ENCODE results near the gene COL16A1. TPM values are rescaled to one million over a fixed set of nuclear protein-coding genes. Genes with fewer than 3 reads are reported as not detected.

Gene COL16A1
- total RNA-seq, 1 experiment from 2014 or later: 4.0 TPM

DNA sequence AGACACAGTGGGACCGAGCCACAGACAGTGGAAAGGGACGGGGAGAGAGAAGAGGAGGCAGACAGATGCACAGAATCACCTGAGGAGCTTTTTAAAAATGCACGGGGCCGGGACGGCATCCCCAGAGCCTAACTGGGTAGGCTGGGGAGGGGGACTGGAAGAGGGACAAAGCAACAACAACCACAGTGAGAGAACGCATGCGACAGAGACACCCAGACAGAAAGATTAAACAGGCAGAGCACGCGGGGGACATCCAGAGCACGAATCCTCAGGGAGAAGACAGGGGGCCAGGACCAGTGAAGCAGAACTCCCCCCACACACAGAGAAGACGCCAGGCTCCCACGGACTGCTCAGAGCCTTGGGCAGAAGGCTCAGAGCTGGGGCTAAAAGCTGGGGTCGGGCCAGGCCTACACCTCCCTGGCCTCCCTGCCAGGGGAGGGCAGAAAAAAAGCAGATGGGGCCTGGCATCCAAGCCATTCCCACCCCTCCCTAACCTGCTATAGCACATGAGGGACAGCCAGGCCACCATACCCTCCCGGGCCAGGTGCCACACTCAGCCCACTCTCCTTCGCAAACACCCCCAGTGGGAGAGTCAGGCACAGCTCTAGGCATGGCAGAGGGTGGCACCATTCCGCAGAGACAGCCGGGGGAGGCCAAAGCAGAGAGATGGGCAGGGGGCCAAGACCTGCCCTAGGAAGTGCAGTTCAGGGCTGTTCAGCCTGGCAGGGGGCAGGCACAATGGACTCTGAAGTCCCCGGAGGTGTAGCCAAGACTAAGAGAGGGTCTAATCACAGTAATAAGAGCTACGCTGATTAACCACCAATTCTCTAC lies 29.8 kb upstream of the COL16A1 start:
- no peak for DNase-seq (ENCODE audit: low read depth)

DNA sequence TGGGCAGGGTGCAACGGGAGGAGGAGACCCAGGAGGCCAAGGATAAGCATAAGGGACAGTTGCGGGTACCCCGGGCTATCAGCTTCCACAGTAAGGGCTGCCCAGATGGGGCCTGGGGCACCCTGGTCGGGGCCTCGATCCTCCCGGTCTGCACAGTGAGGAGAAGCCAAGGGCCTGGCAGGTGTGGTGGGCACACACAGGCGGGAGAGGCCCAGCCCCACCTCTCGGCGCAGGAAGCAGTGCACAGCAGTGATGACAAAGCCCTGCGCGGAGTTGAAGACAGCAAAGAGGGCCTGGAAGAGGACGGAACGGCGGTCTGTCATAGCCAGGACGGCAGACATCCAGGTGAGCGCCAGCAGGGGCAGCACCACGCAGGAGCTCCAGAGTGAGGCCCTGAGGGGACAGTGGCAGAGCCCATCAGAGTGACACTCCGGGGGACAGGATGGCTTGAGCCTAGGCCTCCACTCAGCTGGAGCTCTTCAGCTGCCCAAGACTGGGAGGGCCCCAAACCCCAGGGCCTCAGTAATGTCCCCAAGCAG lies 29.0 kb upstream of the COL16A1 start:
- DNase-seq (ENCODE audit: low read depth): no peak

DNA sequence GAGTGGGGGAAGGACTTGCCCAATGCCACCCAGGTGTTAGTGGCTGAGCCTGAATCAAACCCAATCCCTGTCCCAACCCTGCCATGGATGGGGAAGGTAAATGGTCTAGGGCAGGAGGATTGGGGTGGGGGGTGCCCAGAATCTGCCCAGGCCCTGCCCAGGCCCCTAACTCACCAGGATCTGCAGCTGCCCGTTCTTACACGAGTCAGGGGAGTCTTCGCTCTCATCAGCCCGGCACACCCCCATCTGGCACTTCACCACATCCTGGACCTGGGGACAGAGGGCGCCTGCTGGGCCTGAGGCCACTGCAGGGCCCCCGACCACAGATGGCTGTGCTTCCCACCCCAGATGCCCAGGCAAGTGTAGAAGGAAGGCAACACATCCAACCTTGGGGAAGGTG lies 28.5 kb upstream of the COL16A1 start:
- no peak for DNase-seq (ENCODE audit: low read depth)

DNA sequence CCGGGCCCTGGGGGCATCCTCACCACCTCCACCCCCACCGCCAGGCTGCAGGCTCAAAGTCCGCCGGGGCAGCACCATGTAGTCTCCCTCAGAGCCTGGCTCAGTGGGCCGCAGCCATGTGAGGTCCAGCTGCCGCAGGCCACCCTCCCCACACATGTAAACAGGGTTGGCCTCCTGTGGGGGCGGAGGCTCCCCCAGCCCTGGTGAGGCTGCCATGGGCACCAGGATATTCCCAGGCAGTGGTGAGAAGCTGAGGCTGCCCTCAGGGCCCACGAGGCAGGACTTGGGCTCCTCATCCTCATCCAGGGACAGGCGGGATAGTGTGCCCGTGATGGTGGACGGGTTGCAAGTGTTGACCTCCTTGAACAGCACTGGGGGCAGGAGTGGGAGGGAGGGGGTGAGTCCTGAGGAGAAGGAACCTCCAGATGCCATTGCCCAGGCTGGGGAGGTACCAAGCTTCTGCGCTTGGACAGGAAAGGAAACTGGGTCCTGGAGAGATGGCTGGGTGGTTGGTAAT lies 27.3 kb upstream of the COL16A1 start:
- no peak for DNase-seq (ENCODE audit: low read depth)

DNA sequence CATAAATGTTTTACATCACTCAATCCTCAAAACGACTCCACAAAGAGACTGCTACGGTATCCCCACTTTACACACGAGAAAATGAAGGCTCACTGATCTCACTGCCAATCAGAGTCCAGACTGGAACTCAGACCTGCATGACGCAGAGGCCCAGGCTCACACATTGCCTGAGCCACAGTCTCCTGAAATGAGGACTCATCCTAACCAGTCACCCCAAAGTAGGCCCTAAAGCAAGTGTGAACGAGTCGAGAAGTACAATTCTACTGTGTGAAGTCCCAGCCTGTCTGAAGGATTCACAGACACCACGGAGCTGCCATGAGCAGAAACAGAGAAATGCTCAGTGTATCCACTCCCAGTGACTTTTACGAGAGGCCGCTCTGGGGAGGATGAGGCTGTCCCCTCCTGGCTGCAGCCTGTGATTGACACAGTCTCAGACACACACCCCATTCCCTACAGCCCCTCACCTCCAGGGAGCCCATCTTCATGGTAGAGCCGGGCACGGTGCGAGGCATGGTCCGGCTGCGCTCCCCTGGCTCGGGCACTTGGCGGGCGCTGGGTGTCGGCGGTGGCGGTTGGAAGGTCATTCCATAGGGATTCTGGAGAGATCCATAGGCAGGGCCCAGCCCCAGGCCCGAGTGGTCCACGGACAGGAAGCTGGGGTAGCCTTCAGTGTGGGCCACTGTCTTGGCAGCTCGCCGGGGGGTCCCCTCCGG lies 26.7 kb upstream of the COL16A1 start:
- DNase-seq (ENCODE audit: low read depth): no peak

DNA sequence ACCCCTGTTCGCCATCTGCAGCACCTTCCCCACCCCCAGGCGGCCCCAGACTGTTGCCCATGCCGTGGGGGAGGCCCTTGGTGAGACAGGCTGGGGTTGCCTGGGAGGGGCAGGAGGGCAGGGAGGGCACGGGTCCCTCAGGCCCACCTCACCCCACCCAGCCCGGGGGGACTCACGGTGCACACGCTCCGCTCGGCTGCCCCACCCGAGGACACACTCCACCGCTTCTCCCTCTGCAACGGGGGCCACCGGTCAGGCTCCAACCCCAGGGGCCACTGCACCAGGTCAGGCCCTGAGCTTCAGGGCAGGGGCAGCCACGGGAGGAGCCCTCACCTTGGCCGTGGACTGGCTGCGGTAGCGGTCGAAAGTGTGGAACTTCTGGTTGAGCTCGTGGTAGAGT lies 24.0 kb upstream of the COL16A1 start:
- no peak for DNase-seq (ENCODE audit: low read depth)

DNA sequence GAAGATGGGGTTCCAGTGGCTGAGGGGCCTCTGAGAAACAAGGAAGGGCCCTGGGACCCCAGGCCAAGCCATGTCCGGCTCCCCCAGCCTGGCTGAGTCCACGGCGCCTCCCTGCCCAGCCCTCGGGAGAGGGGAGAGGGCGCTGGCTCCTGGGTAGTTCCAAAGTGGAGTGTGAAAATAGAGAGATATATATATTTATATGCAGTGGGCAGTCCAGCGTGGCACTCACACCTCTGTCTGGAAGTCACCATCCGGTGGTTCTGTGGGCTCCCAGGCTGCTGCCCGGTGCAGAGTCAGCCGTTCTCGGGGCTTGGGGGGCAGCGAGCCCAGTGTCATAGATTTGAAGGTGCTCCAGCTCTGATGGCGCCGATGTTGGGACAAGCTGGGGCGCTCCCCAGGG lies 23.4 kb upstream of the COL16A1 start:
- DNase-seq (ENCODE audit: low read depth): no peak

DNA sequence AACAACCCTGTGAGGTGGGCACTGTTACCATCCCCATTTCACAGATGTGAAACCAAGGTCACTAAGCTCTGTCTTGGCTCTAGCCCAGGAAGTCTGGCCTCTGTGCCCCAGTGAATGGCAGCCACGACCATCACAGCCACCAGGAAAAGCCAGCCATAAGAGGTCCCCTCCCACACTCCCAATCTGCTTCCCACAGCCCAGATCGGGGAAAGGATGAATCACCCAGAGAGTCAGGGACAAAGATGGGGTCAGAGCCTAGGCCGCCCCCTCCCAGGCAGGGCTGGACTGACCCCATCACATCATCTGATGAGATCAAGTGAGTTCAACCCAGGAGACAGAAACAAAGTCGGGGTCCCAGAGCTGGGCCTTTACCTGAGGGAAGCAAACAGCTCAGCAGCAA lies 22.9 kb upstream of the COL16A1 start:
- no peak for DNase-seq (ENCODE audit: low read depth)

DNA sequence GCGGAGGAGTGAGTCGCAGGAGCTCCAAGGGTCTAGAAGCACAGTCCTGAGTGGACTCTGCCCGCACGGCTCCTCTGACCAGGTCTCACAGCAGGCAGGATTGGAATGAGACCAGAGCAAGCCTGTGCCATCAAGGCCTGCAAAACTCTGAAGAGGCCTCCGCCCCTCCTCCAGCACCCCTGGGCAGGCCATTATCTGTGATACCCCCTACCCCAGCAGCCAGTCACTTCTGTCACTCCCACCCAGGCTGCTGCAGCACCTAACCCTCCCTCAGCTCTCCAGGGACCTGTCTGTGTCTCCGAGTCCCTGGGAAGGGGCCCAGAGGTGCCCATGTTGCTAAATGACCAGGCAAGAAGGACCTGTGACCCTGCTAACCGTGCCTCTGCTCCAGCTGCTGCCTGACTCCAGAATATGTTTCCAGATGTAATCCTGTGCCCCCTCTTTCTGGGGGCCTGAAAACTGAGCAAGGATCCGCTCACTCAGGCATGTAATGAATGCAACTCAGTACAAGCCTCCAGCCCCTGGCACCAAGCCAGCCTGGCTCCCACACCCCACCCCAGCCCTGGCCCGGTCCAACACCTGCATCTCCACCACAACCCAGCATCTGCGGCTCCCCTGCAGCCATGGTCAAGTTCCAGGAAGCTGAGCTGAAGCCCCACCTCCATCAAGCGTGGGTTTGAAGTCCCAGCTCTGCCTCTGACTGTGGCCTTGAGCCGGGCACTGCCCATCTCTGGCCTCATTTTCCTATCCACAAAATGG lies 22.1 kb upstream of the COL16A1 start:
- no peak for DNase-seq (ENCODE audit: low read depth)

DNA sequence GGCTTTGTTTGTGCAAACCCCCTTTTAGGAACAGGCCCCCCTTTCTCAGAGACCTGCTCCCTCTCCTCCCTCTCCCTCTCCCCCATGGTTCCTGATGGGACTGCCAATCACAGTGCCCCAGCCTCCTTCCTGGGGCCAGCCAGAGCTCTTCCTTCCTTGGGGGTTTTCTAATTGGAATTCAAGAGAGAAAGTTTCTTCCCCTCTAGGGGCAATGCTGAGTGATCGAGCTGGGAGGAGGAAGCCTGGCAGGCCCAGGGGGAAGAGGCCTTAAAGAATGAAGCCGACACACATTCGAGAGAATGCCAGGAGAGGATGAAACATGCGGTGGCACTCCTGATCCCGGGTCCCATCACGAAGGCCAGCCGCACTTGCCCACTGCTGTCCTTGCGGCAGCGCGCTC lies 21.3 kb upstream of the COL16A1 start:
- DNase-seq (ENCODE audit: low read depth): no peak

DNA sequence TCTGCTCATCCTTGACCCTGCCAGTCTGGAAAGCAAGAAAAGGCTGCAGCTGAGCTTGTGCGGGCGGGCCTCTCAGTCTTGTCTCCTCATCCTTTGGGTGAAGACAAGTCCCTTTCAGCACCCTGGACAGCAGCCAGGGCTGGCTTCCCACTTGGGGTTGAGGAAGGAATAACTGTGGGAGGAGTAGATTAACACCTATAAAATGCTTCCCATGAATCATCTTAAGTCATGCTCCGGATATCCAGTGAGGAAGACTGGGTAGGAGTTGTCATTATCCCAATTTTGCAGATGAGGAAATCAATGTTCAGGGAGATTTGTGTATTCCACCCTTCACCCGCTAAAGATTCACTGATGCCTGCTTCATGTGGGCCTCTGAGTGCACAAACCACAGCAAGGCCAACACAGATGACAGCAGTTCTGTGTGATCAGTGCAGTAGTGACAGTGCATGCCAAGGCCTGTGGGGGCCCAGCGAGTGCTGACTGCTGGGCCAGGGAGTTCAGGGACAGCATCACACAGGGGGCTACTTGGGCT lies 20.1 kb upstream of the COL16A1 start:
- peak; percentile 78 for DNase-seq (ENCODE audit: low read depth)

DNA sequence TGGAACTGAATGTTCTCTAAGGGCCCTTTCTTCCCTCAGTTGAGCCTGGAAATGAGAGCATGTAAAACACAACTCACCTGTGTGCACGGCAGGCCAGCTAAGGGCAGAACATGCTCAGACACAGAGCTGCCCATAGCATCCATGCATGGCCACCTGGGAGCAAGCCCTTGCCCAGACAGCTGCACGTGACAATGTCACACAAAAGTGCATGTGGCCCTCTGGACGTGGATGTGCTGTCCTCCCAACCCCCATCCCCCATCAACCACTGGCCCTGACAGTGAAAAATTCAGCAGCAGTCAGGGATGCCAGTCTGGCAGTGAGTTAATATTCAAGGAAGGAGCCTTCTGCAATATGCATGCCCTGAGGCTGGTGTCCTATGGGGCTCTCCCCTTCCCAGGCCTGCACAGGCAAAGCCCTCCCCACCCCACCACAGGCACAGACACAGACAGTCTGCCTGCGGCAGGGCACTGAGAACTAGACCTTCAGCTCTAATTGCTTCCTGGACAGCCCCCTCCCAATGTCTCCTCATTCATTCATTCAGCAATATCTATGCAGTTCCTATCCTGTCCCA lies 14.6 kb upstream of the COL16A1 start:
- DNase-seq (ENCODE audit: low read depth): no peak

DNA sequence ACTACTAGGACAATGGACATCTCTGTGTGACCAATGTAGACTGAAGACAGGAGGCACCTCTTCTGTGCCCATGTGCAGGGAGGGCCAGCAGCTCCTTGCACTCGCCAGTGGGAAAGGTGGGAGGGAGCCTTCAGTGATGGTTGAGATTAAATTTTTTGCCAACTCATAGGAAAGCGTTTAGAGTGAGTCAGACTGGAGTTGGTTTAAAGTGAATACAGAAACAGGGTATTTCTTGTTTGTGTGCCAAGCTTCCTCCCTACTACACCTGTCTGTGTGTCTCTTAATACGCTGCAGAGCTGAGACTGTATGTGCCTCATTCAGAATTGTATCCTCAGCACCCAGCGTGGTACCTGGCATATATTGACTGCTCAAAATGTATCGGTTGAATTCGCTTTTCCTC lies 13.5 kb upstream of the COL16A1 start:
- peak; percentile 77 for DNase-seq (ENCODE audit: low read depth)

DNA sequence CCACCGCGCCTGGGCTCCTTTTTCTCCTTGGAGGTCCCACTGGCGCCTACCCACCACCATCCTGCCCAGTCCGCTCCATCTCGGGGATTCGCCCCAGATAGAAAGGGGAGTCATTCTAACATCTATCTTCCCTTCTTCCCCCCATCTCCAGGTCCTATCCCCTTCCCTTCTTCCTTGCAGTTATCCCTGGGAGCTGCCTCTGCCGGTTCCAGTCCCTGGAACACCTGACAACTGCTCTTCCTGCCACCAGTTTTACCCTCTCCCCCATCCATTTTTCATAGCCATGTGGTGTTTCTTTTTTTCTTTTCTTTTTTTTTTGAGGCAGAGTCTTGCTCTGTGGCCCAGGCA lies 12.0 kb upstream of the COL16A1 start:
- no peak for DNase-seq (ENCODE audit: low read depth)

DNA sequence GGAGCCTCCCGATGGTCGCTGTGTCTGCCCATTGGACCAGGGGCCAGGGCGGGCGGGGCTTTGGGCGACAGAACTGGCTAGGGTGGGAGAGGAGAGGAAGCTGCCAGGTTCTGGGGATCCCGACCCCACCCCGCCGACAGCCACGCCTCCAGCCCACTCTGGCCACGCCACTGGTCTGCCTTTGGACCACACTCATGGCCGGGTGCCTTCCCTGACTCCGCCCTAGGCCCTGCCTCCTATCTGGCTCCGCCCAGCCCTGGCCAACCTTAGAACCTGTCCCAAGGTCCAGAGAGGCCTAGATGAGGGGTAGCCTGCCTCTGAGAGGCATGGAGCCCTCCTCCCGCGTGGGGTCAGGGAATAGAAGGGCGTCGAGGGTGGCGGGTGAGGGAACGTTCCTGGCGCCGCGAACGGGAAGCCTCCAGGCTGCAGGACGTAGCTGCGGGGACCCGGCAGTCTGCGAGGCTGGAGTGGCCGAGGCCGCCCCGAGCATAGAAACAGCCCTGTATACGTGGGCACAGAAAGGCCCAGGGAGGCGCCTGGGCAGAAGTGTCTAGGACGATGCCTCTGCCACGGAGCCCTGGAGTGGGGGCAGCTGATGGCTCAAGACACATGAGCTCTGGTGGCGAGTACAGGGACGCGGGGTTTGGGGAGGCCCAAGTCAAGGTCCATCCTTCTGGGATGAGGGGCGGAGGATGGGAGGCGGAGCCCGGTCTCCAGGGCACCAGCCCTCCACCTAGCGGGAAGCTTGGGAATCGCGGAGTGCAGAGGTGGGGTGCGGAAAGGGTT lies 11.5 kb upstream of the COL16A1 start:
- DNase-seq (ENCODE audit: low read depth): peak; percentile 90

DNA sequence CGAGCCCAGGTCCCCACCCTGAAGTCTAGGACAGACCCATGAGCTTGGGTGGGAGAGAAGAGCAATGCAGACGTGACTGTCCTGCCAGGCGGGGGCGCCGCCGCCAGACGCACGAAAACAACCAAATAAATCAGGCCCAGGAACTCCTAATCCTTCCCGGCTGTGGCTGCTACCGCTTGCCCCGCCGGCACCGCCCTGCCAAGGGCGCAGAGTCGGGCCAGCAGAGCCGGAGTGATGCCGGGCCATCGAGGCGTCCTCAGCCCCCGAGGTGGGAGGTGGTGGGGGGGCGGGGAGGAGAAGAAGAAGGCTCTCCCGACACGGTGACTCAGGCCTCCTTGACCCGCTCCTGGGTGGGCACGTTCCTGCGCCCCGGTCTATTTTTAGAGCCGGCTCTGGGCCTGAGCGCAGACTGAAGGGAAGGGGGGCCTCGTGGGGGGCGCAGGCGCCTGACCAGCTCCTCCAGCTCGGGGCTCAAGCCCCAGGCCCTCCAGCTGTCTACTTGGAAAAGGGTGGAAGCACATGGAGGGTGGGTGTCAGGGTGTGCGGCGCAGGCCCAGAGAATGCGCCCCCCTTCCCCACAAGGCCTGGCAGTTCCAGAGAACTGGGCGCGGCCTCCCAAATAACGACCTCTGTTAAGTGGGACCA lies 10.7 kb upstream of the COL16A1 start:
- peak; percentile 69 for DNase-seq (ENCODE audit: low read depth)

DNA sequence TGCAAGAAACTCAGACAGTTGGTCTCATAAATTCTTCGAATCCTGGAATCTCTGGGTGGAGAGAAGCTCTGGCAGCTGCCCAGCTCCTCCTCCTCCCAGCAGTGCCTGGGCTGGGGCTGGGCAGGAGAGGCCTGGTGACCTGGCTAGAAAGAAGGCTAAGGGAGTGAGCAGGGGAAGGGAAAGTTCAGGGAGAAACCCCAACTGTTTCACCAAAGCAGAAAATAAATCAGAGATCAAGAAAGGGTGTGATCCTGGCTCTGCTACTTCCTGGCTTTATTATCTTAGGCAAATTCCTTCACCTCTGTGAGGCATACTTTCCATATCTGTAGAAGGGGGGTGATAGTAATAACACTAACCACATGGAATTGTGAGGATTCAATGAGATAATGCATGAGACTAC lies 8.8 kb upstream of the COL16A1 start:
- peak; percentile 89 for DNase-seq (ENCODE audit: low read depth)

DNA sequence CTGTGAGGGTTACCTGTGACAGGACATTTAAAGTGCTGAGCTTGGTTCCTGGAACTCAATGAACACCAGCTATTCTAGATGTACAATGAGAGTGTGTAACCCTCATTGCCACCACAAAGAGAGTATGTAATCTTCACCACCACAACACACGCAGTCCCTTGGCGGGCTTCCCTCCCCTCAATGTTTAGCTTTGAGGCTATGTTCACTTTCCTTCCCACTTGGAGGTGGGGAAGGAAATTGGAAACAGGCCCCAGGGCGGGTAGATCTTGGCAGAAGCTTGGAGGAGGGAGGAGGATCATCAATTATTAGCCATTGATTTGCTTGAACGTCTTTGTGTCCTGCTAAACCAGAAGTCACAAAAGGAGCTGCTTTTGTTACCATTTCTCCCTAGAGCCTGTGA lies 8.3 kb upstream of the COL16A1 start:
- DNase-seq (ENCODE audit: low read depth): peak; percentile 71

DNA sequence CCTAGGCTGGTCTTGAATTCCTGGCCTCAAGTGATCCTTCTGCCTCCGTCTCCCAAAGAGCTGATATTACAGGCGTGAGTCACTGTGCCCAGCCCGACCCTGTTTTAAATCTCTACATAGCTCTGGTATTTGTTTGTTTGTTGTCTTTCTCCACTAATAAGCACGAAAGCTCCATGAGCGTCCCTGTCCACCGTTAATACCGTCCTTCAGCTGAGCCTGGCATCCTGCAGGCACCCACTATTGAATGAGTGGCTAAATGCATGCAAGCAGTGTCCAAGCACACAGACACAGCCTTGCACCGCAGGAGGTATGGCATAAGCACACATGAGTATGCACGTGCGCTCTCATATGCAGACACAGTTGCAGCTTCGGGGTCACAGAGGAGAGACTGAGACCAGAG lies 4.5 kb upstream of the COL16A1 start:
- peak; percentile 54 for DNase-seq (ENCODE audit: low read depth)

DNA sequence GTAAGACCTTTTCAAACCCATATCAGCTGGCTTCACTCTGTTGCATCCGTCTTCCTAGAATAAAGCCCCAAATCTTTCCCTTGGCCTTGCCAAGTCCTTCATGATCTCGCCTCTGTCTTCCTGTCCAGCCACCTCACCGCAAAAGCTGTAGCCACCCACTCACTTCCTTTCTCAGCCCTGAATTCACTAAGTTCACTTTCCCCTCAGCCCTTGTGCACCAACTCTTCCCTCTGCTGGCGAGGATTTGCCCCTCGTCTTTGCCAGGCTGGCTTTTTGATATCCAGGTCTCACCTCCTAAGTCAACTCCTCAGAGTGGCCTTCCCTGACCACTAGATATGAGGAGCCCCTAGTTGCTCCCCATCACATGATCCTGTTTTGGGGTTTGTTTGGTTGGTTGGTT lies 3.9 kb upstream of the COL16A1 start:
- DNase-seq (ENCODE audit: low read depth): peak; percentile 79
